H9 (cell line): ENCODE measurements around the gene RESP18. TPM values are rescaled to one million over a fixed set of nuclear protein-coding genes. Genes with fewer than 3 reads are reported as not detected.

Experiments
- DNase-seq: peaks from one replicate; pipeline ENCODE4 v3.0.0-alpha.2; 2017
- H2AFZ ChIP-seq: one replicate; pipeline ENCODE4 v1.6.1; 2013; ENCODE audit warnings: mild to moderate bottlenecking, low read length, control low read depth, moderate library complexity
- H2AK5ac ChIP-seq: 2 replicates; pipeline ENCODE4 v1.6.1; 2013; ENCODE audit warnings: low read length, control low read depth, mixed read lengths; ENCODE audit not compliant: insufficient read length
- H2BK120ac ChIP-seq: one replicate; pipeline ENCODE4 v1.6.1; 2013; ENCODE audit warnings: low read depth, mild to moderate bottlenecking, low read length, control low read depth, inconsistent platforms; ENCODE audit not compliant: poor library complexity, severe bottlenecking
- H2BK12ac ChIP-seq: 2 replicates; pipeline ENCODE4 v1.6.1; 2013; ENCODE audit warnings: low read length, control low read depth, mixed read lengths, low read depth; ENCODE audit not compliant: insufficient read length
- H2BK15ac ChIP-seq: 2 replicates; pipeline ENCODE4 v1.6.1; 2013; ENCODE audit warnings: low read depth, low read length, control low read depth
- H2BK20ac ChIP-seq: one replicate; pipeline ENCODE4 v1.6.1; 2013; ENCODE audit warnings: low read depth, mild to moderate bottlenecking, low read length, control low read depth, inconsistent platforms; ENCODE audit not compliant: poor library complexity, severe bottlenecking
- H2BK5ac ChIP-seq: 2 replicates; pipeline ENCODE4 v1.6.1; 2013; ENCODE audit warnings: low read length, control low read depth, mixed read lengths; ENCODE audit not compliant: insufficient read length
- H3K14ac ChIP-seq: 2 replicates; pipeline ENCODE4 v1.6.1; 2013; ENCODE audit warnings: low read length, control low read depth; ENCODE audit not compliant: insufficient read depth
- H3K18ac ChIP-seq: 2 replicates; pipeline ENCODE4 v1.6.1; 2013; ENCODE audit warnings: low read depth, mild to moderate bottlenecking, mixed read lengths, low read length, control low read depth; ENCODE audit not compliant: insufficient read length
- H3K23ac ChIP-seq: 2 replicates; pipeline ENCODE4 v1.6.1; 2013; ENCODE audit warnings: low read length, control low read depth, mixed read lengths, low read depth; ENCODE audit not compliant: insufficient read length
- H3K23me2 ChIP-seq: 2 replicates; pipeline ENCODE4 v1.6.1; 2013; ENCODE audit warnings: low read depth, mild to moderate bottlenecking, mixed read lengths, low read length, control low read depth; ENCODE audit not compliant: insufficient read length, poor library complexity, severe bottlenecking
- H3K27ac ChIP-seq: 2 replicates; pipeline ENCODE4 v1.5.1; 2013; ENCODE audit warnings: low read length, control low read depth, mixed read lengths, low read depth; ENCODE audit not compliant: insufficient read length
- H3K27me3 ChIP-seq: 2 replicates; pipeline ENCODE4 v1.6.1; 2013; ENCODE audit warnings: low read length, control low read depth, inconsistent platforms; ENCODE audit not compliant: insufficient read depth
- H3K4ac ChIP-seq: 2 replicates; pipeline ENCODE4 v1.6.1; 2013; ENCODE audit warnings: low read depth, mild to moderate bottlenecking, control low read depth, inconsistent platforms, low read length, moderate library complexity
- H3K4me1 ChIP-seq: 2 replicates; pipeline ENCODE4 v1.6.1; 2013; ENCODE audit warnings: low read length, control low read depth, inconsistent platforms; ENCODE audit not compliant: insufficient read depth
- H3K4me2 ChIP-seq: 2 replicates; pipeline ENCODE4 v1.6.1; 2013; ENCODE audit warnings: low read length, control low read depth, mixed read lengths; ENCODE audit not compliant: insufficient read length, insufficient read depth
- H3K56ac ChIP-seq: 2 replicates; pipeline ENCODE4 v1.6.1; 2013; ENCODE audit warnings: low read depth, mild to moderate bottlenecking, mixed read lengths, low read length, control low read depth; ENCODE audit not compliant: insufficient read length
- H3K79me1 ChIP-seq: 2 replicates; pipeline ENCODE4 v1.6.1; 2013; ENCODE audit warnings: low read depth, mild to moderate bottlenecking, moderate library complexity, low read length, control low read depth, inconsistent platforms; ENCODE audit not compliant: insufficient read depth, poor library complexity, severe bottlenecking
- H3K79me2 ChIP-seq: 2 replicates; pipeline ENCODE4 v1.6.1; 2013; ENCODE audit warnings: low read length, control low read depth, inconsistent platforms; ENCODE audit not compliant: insufficient read depth
- H3K9ac ChIP-seq: 2 replicates; pipeline ENCODE4 v1.6.1; 2013; ENCODE audit warnings: low read length, control low read depth, mixed read lengths; ENCODE audit not compliant: insufficient read length; ENCODE audit errors: extremely low read depth
- H3K9me3 ChIP-seq: one replicate; pipeline ENCODE4 v1.6.1; 2013; ENCODE audit warnings: low read depth, low read length, inconsistent platforms; ENCODE audit not compliant: control insufficient read depth
- H3T11ph ChIP-seq: one replicate; pipeline ENCODE4 v1.6.1; 2013; ENCODE audit warnings: mild to moderate bottlenecking, low read length, control low read depth, inconsistent platforms
- H4K20me1 ChIP-seq: one replicate; pipeline ENCODE4 v1.6.1; 2013; ENCODE audit not compliant: control insufficient read depth, insufficient read length, insufficient read depth
- H4K5ac ChIP-seq: 2 replicates; pipeline ENCODE4 v1.6.1; 2013; ENCODE audit warnings: low read depth, mild to moderate bottlenecking, mixed read lengths, low read length, control low read depth; ENCODE audit not compliant: insufficient read length
- H4K8ac ChIP-seq: replicated peaks from 2 replicates; pipeline ENCODE4 v1.6.1; 2013; ENCODE audit warnings: low read length, control low read depth, mixed read lengths, low read depth; ENCODE audit not compliant: insufficient read length
- H4K91ac ChIP-seq: 2 replicates; pipeline ENCODE4 v1.6.1; 2013; ENCODE audit warnings: low read depth, mild to moderate bottlenecking, moderate library complexity, mixed read lengths, low read length, control low read depth; ENCODE audit not compliant: insufficient read length
- H3K27ac Mint-ChIP-seq, 3 experiments: 2 replicates in 2 of 3; 3 replicates in 1 of 3; pipeline ENCODE4 v1.8.0; 2020 to 2021; ENCODE audit warnings: mixed read lengths in 3 of 3, mild to moderate bottlenecking in 1 of 3, moderate library complexity in 1 of 3
- H3K27me3 Mint-ChIP-seq: 2 replicates; pipeline ENCODE4 v1.8.0; 2021; ENCODE audit warnings: low read depth, mild to moderate bottlenecking, moderate library complexity, mixed read lengths
- H3K36me3 Mint-ChIP-seq, 3 experiments: 2 replicates in 2 of 3; 3 replicates in 1 of 3; pipeline ENCODE4 v1.8.0; 2020 to 2021; ENCODE audit warnings: low read depth in 3 of 3, mixed read lengths in 3 of 3; ENCODE audit not compliant: insufficient read depth in 1 of 3
- H3K4me1 Mint-ChIP-seq, 2 experiments: 2 replicates each; pipeline ENCODE4 v1.8.0; 2020; ENCODE audit warnings: mixed read lengths in 2 of 2
- H3K4me3 Mint-ChIP-seq, 2 experiments: 2 replicates in 1 of 2; 3 replicates in 1 of 2; pipeline ENCODE4 v1.8.0; 2020 to 2021; ENCODE audit warnings: mild to moderate bottlenecking in 2 of 2, mixed read lengths in 2 of 2, moderate library complexity in 1 of 2
- H3K9me3 Mint-ChIP-seq, 2 experiments: 2 replicates in 1 of 2; 3 replicates in 1 of 2; pipeline ENCODE4 v1.8.0; 2020; ENCODE audit warnings: mild to moderate bottlenecking in 2 of 2, mixed read lengths in 2 of 2, moderate library complexity in 1 of 2
- CTCF ChIP-seq: fragments of 200-600 bp; sonication (generic); conservative IDR thresholded peaks from 3 replicates; pipeline ENCODE4 v1.8.0; 2021; ENCODE audit warnings: antibody characterized with exemption, mild to moderate bottlenecking
- WGBS: extraction: QIAGEN DNeasy Blood & Tissue Kit; methylation state at CpG from one replicate; pipeline ENCODE4 v1.1.7; 2013; ENCODE audit warnings: missing lambda C conversion rate, low lambda C conversion rate, mixed read lengths; ENCODE audit not compliant: insufficient read length; ENCODE audit errors: extremely low coverage; 5-methylcytosine and 5-hydroxymethylcytosine counted together
- total RNA-seq: library from RNA; stranded (reverse); gene quantifications from 2 replicates; pipeline ENCODE4 v1.2.1, GENCODE V29; 2021

Gene RESP18
- total RNA-seq, 1 experiment from 2014 or later, result not detected

GRCh38 chr2:219350215-219350614, 17.7 kb upstream of the RESP18 start:
- no peaks in the 10 kb centered on the region for H3K79me1 ChIP-seq
- WGBS, result no CpG with 5 or more reads among the region's 3 CpGs
- no peak overlapping the region for H3K4me3 Mint-ChIP-seq
- no peak overlapping the region for H3K23ac ChIP-seq
- no peak overlapping the region for H4K5ac ChIP-seq
- H2AFZ ChIP-seq, result no peak overlapping the region
- no peak overlapping the region for H3K4me2 ChIP-seq
- no peaks in the 10 kb centered on the region for H3K79me2 ChIP-seq
- no peak for DNase-seq
- H2BK20ac ChIP-seq, result no peak overlapping the region
- no peak overlapping the region for H3K56ac ChIP-seq
- no peak for TF ChIP-seq CTCF
- H3K36me3 Mint-ChIP-seq, result no peaks in the 10 kb centered on the region
- no peak overlapping the region for H3K18ac ChIP-seq
- no peaks in the 10 kb centered on the region for H3K23me2 ChIP-seq
- H3T11ph ChIP-seq, result no peak overlapping the region
- H4K8ac ChIP-seq, result no peak overlapping the region
- H3K4me1 ChIP-seq, result no peaks in the 10 kb centered on the region
- H3K4ac ChIP-seq, result no peak overlapping the region
- no peak overlapping the region for H2BK120ac ChIP-seq
- peaks cover 0 to 14% of the 10 kb centered on the region in 2 experiments; a peak in 3 of 4 replicates for H3K4me1 Mint-ChIP-seq
- peaks cover under 1% of the 10 kb centered on the region; the same call in 1 of the 2 replicates for H3K27me3 ChIP-seq
- no peak overlapping the region for H2AK5ac ChIP-seq
- H3K9me3 Mint-ChIP-seq, result no peaks in the 10 kb centered on the region
- H4K91ac ChIP-seq, result no peak overlapping the region
- no peak overlapping the region for H2BK15ac ChIP-seq
- no peak overlapping the region for H2BK12ac ChIP-seq
- H4K20me1 ChIP-seq, result no peaks in the 10 kb centered on the region
- H3K27me3 Mint-ChIP-seq, result peaks cover 61% of the 10 kb centered on the region
- H3K27ac Mint-ChIP-seq, result no peak overlapping the region; a peak in 1 of 7 replicates
- no peak overlapping the region for H3K27ac ChIP-seq
- no peak overlapping the region for H2BK5ac ChIP-seq
- no peak overlapping the region for H3K9ac ChIP-seq
- H3K14ac ChIP-seq, result no peak overlapping the region
- H3K9me3 ChIP-seq, result no peaks in the 10 kb centered on the region
